Head of caudate nucleus (tissue), 42 donors: ENCODE data around the gene CRTC3.
A peak's percentile ranks its signal among the peaks of the same experiment; 100 is the strongest.
"Not testable (repeated sequence)": the region's sequence is repeated elsewhere in the genome, so short reads cannot be mapped to it uniquely, and the experiment has no call there.

Source experiments
- DNase-seq, 42 donors: peaks; one replicate each; pipeline versions ENCODE4 v3.0.0 to v3.0.0-alpha.2; 2020 to 2021; ENCODE audit warnings: mixed read lengths in 7 of 42
- intact Hi-C: fragments of 100-400 bp; cut with DNase I; formaldehyde crosslinking; loops from one replicate; pipeline ENCODE4 v1.15.0; 2022

Gene CRTC3

DNA sequence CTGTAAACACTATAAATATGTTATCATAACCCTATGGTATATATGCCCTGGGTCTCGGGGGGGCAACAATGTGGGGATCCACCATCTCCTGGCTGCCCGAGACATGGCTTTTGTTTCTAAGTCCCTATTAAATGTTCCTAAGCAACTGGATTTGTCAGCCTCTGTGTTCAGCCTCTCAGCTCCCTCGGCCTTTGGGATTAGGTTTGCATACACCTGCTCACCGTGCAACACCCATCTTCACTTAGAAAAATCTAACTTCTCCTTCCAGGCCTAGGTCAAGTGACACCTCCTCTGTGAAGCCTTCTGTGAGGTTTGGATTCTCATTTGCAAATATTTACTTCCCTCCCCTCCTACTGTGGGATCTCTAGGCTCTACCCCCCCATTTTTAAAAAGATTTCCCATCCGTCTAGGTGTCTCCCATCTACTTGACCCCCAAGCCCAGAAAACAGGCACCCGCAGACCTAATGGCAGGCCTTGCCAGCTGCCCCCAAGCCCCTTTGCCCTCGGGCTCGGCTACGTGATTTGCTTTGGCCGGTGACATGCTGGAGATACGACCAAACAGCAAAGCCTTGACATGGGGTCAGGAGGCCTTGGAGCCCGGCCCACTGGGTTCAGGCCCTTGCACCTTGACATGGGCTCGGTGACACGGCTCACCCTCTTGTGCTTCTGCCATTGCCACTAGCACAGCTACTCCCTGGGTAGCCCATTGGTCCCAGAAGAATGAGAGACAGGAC is 121.4 kb downstream of the CRTC3 start:
- no peak for DNase-seq
- intact Hi-C loops = no loop called here

DNA sequence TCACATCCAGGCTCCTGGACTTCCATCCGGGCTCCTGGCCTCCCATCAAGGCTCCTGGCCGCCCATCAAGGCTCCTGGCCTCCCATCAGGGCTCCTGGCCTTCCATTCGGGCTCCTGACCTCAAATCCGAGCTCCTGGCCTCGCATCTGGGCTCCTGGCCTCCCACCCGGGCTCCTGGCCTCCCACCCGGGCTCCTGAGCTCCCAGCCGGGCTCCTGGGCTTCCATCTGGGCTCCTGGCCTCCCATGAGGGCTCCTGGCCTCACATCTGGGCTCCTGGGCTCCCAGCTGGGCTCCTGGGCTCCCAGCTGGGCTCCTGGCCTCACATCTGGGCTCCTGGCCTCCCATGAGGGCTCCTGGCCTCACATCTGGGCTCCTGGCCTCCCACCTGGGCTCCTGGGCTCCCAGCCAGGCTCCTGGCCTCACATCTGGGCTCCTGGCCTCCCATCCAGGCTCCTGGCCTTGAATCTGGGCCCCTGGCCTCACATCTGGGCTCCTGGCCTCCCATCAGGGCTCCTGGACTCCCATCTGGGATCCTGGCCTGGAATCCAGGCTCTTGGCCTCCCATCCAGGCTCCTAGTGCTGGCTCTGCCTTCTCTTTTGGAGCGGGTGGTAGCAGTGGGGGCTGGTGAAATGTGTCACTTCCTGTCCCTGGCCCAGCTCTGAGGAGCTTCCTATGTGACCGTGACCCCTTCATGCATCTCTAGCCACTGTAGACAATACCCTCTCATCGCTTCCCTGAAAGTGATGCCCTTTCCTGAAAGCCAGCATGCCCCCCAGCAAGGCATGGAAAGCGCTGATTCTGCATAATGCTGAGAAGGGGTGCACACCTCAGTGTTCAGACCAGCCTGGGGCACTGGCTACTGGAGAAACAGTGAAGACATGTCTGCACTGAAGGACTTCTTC is 124.8 kb downstream of the CRTC3 start:
- intact Hi-C loops = no loop called here
- DNase-seq = no peak

DNA sequence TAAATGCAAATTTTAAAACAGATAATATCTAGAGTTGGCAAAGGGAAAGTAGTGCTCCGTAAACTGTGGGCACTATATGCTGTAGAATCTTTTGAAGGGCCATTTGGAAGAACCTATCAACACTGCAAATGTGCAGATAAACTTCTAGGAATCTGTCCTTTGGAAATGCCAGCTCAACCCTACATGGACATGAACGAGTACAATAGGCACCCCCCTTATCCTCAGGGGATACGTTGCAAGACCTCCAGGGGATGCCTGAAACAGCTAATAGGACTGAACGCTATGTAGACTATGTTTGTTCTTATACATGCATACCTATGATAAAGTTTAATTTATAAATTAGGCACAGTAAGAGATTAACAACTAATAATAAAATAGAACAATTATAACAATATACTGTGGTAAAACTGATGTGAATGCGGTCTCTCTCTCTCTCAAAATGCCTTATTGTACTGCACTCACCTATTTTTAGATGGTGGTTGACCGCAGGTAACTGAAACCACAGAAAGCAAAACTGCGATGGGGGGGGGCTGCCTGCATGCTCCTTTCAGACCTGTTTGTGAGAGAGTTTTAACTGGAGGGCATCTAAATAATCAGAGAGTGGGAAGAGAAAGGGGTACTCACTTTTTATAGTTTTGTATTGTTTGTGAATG is 127.9 kb downstream of the CRTC3 start:
- intact Hi-C loops, DNase-seq: not testable (repeated sequence)

DNA sequence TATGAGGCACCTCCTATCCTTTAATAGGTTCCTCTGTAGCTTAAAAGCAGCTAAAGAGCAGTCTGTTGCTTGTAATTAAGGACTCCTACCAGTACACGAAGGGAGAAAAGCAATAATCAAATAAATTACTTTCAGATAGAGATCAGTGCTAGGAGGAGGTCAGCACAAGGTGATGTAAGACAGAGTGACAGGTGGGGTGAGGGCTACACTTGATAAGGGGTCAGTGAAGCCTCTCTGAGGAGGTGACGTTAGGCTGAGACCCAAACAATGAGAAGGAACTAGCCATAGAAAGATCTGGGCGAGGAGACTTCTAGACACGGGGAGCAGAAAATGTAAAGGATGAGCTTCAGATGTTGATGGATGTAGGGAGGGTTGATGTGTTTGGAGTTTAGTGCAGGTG is 129.8 kb downstream of the CRTC3 start:
- no peak for DNase-seq
- intact Hi-C loops = no loop called here

DNA sequence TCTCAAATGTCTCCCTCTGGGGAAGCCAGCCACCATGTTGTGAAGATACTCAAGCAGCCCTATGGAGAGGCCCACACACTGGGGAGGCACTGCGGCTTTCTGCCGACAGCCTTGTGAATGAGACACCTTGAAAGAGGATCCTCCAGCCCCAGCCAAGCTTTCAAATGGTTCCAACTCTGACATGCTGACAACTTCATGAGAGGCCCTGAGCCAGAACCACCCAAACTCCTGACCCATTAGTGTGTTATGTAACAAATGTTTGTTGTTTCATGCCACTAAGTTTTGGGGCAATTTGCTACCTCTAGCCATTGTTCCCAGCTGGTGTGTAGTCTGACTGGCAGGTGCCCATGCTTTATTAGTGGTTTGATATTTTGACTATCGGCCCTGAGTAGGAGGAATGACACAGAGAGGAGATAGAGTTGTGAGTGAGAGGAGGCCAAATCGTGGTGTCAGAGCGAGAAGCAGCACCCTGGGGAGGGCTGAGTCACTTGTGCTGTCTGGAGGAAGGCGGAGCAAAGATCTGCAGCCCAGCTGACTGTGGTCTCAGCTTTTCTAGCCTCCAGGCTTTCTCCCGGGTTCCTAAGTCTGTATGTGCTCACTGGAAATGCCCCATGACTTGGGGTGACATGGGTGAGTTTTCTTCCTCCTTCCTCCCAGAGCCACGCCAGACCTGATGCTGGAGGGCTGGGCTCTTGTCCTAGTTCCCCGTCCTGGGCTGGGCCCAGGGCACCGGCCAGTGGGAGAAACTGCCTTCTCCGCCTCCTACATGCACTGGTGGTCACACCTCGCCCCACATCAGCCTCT is 130.7 kb downstream of the CRTC3 start:
- peak in 34 of 42 donors; percentile 15 to 83 (median 46) for DNase-seq
- intact Hi-C loops = no loop called here

DNA sequence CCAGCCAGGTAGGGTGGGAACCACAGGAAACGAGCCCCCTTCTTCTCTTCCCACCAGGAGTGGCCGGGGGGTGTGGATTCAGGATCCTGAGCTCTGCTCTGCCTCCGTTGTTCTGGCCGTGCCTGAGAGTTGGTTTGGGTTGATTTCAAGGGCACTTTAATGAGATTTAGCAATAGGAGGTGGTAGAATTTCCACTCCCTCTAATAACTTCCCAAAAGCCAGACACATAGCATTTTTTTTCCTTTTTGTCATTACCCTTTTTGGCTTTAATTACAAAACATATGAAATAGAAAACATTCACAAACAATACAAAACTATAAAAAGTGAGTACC is 131.2 kb downstream of the CRTC3 start:
- DNase-seq, intact Hi-C loops: not testable (repeated sequence)

DNA sequence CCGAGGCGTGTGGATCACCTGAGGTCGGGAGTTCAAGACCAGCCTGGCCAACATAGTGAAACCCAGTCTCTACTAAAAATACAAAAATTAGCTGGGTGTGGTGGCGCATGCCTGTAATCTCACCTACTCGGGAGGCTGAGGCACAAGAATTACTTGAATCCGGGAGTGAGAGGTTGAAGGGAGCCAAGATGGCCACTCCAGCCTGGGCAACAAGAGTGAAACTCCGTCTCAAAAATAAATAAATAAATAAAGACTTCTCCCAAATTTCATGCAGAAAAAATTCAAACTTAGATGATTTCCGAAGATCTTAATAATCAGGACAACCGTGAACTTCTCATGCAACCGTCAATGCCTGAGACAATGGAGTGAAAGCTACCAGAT is 134.3 kb downstream of the CRTC3 start:
- DNase-seq, intact Hi-C loops: not testable (repeated sequence)

DNA sequence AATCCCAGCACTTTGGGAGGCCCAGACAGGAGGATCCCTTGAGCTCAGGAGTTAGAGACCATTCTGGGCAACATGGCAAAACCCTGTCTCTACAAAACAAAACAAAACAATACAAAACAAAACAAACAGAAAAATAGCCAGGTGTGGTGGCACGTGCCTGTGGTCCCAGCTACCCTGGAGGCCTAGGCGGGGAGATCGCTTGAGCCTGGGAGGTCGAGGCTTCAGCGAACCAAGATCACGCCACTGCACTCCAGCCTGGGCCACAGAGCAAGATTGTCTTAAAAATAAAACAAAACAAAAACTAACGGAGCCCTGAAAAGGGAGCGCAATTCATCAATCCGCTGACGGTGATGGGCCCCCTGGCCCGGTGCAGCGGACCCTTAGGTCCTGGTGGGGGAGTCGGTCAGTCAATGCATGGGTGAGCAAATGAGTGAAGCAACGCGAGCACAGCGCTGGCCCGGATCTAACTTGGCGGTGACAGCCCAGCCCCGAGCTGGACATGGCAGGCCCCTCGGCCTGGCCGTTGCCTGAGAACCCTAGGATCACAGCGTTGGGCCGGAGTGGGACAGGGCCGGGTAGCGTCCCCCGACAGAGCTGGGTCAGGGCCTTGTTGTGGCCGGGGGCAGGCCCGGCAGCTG is 135.0 kb downstream of the CRTC3 start:
- intact Hi-C loops = no loop called here
- DNase-seq = peak in 26 of 42 donors; percentile 12 to 65 (median 39)

DNA sequence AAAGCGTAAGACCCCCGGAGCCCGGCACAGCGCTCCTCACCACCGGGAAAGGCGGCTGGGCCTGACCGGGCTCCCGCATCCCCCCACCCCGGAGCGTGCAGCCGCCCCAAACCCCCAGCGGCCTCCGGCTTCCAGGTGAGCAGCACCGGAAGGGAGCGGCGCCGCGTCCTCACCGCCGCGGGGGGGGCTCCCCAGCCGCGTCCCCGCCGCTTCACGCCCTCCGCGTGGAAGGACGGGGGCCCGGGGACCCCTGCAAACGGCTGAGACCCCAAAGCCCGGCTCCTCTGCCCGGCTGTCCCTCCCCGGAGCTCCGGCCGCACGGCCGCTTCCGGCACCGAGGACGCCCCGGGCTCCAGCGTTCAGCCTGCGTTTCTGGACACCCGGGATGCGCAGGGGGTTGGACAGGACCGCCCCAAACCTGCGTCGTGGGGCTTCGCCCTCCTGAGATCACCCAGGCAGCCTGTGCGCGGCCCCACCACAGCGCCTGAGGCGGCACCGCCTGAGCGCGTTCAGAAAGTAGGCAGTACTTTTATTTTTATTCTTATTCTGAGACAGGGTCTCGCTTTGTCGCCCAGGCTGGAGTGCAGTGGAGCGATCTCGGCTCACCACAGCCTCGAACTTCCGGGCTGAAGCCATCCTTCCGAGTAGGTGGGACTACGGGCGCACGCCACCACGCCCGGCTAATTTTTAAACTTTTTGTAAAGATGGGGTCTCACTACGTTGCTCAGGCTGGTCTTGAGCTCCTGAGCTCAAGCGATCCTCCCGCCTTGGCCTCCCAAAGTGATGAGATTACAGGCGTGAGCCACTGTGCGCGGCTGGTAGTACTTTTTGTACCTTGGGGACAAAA is 135.8 kb downstream of the CRTC3 start:
- intact Hi-C loops = no loop called here
- peak in 37 of 42 donors; percentile 33 to 79 (median 55) for DNase-seq

DNA sequence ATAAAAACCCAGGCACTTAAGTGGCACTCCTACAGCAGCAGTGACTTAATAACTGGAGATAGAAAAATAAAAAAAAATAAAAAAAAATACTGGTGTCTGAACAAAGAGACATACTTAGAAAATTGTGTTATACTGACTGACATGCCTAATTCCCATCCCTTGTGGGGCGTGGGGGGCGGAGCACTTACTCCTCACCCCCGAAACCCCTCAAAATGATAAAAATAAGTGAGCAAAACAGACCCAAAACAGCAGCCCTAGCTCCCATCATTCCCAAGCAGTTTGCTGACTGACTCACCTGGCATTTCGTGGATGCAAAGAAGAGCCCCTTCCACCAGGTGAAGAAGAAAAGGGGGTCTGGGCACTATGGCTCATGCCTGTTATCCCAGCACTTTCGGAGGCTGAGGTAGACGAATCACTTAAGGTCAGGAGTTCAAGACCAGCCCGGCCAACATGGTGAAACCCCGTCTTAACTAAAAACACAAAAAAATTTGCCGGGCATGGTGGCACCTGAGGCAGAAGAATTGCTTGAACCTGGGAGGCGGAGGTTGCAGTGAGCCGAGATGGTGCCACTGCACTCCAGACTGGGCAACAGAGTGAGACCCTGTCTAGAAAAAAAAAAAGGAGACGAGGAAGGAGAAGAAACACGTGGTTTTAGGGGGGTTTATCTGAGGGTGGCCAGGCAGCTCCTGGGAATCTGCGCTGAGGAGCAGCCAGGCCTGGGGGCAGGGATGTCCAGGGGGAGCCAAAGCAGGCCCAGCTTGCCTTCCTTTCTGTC is 136.6 kb downstream of the CRTC3 start:
- DNase-seq = peak in 12 of 42 donors; percentile 18 to 75 (median 40)
- intact Hi-C loops = no loop called here

DNA sequence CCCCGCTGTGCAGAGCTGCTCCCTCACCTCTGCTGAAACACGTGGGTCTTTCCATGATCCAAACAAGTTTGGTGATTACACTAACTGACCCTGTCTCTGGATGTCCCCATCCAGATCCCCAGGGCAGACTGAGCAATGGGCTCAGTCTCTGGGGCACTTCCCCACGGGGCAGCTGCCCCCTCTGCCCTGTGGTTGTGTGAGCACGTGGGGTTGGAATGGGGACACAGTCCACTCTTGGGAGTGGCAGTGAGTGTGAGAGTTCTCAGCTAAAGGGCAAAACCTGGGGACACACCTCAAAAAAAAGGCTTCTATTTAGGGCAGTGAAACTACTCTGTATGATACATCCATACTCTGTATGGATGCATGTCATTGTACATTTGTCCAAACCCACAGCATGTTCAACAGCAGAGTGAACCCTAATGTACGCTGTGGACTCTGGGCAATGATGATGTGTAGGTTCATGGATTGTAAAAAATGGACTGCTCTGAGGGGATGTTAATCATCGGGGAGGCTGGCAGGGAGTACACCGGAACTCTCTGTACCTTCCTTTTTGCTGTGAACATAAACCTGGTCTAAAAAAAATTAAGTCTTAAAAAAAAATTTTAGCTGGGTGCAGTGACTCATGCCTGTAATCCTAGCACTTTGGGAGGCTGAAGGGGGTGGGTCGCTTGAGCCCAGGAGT is 137.5 kb downstream of the CRTC3 start:
- peak in 5 of 42 donors; percentile 17 to 51 (median 25) for DNase-seq
- intact Hi-C loops = no loop called here

DNA sequence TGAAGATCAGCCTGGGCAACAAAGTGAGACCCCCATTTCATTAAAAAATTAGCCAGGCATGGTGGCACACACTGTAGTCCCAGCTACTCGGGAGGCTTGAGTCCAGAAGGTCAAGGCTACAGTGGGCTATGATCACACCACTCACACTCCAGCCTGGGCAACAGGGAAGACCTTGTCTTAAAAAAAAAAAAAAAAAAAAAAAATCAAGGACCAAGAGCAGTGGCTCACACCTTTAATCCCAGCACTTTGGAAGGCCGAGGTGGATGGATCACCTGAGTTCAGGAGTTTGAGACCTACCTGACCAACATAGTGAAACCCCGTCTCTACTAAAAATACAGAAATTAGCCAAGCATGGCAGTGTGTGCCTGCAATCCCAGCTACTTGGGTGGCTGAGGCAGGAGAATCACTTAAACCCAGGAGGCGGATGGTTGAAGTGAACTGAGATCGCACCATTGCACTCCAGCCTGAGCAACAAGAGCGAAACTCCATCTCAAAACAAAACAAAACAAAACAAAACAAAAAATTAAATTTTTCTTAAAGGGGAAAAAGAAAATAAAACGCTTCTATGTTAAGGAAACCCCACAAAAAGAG is 138.1 kb downstream of the CRTC3 start:
- DNase-seq, intact Hi-C loops: not testable (repeated sequence)

DNA sequence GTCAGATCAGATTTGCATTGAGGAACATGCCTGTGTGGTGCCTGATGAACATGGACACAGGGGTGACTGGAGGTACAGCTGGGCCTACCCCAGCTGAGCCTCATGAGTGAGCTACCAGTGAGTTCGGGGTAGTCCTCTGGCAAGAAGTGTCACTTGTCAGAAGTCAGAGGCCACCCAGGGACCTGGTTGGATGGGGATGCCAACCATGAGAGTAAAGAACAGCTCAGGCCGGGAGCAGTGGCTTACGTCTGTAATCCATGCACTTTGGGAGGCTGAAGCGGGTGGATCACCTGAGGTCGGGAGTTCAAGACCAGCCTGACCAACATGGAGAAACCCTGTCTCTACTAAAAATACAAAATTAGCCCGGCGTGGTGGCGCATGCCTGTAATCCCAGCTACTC is 140.9 kb downstream of the CRTC3 start:
- intact Hi-C loops, DNase-seq: not testable (repeated sequence)

DNA sequence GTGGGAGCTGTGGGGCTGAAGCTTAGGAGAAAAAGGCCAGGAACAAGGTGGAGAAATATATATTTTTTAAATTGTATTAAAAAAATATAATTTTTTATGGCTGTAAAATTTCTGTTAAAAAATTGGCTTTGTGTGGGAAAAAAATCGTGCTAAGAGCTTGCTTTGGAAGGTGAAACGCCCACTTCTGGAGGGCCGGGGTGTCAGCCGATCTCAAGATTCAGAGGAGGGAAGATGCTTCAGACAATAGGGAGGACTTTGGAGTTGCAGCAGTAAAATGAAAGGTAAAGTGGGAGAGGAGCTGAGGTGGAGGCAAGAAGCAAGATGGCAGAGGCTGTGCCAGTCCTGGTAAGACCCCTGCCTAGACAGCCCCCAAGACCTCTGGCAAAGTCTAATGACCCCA is 141.5 kb downstream of the CRTC3 start:
- DNase-seq = peak in 16 of 42 donors; percentile 11 to 63 (median 28)
- intact Hi-C loops = no loop called here

DNA sequence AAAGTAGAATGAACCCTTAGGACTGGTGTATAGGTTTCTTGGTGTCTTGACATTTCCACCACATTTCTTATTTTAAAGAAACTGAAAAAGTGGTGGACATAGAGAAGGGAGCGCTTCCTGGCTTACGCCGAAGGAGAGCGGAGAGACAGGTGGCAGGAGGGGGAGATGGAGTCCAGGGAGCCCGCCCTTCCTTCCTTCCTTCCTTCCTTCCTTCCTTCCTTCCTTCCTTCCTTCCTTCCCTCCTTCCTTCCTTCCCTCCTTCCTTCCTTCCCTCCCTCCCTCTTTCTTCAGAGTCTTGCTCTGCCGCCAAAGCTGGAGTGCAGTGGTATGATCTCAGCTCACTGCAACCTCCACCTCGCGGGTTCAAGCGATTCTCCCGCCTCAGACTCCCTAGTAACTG is 143.6 kb downstream of the CRTC3 start:
- DNase-seq, intact Hi-C loops: not testable (repeated sequence)

DNA sequence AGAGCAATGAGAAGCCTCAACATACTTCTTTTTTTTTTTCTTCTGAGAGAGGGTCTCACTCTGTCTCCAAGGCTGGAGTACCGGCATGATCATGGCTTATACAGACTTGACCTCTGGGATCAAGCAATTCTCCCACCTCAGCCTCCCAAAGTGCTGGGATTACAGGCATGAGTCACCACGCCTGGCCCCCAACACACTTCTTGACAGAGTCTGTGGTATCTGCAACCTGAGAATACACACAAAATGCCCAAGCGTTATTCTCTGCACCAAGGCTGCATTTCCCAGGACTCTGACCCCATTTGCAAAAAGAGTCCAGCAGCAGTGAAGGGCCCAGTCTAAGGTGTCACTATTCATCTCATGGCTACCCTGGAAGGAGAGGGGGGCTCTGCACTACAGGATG is 144.8 kb downstream of the CRTC3 start:
- no peak for DNase-seq

More for the DNA sequence above, 144.8 kb downstream of the CRTC3 start:
- intact Hi-C loops = no loop called here
